Measurements from ENCODE around the gene LY6G5B.

LY6G5B gene

DNA sequence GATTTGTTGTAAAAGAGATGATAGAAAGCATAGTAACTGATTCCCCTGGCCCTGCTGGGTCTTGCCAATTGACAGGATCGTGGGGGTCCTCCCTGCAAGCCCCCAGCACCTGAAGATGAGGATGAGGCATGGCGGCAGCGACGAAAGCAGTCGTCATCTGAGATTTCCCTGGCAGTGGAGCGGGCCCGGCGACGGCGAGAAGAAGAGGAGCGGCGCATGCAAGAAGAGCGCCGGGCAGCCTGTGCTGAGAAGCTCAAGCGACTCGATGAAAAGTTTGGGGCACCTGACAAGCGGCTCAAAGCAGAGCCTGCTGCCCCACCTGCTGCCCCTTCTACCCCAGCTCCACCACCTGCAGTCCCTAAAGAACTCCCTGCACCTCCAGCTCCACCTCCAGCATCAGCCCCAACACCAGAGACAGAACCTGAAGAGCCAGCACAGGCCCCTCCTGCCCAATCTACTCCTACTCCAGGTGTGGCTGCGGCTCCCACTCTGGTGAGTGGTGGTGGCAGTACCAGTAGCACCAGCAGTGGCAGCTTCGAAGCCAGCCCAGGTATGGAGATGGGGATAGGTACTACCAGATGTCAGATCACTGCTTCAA is 42.0 kb upstream of the LY6G5B start:
- no peak overlapping the region for H3K4me3 ChIP-seq (ENCODE audit: low read depth, low read length)

GRCh38 chr6:31629014-31629413 is 40.8 kb upstream of the LY6G5B start:
- TF ChIP-seq, protein P1, sequence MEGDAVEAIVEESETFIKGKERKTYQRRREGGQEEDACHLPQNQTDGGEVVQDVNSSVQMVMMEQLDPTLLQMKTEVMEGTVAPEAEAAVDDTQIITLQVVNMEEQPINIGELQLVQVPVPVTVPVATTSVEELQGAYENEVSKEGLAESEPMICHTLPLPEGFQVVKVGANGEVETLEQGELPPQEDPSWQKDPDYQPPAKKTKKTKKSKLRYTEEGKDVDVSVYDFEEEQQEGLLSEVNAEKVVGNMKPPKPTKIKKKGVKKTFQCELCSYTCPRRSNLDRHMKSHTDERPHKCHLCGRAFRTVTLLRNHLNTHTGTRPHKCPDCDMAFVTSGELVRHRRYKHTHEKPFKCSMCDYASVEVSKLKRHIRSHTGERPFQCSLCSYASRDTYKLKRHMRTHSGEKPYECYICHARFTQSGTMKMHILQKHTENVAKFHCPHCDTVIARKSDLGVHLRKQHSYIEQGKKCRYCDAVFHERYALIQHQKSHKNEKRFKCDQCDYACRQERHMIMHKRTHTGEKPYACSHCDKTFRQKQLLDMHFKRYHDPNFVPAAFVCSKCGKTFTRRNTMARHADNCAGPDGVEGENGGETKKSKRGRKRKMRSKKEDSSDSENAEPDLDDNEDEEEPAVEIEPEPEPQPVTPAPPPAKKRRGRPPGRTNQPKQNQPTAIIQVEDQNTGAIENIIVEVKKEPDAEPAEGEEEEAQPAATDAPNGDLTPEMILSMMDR (IDR thresholded peaks at IDR 0.05; ENCODE audit: borderline replicate concordance, insufficient read depth, low read depth, low read length) = no peak
- no peak overlapping the region for H3K4me3 ChIP-seq (ENCODE audit: low read depth, low read length)

More for the DNA sequence above, 42.0 kb upstream of the LY6G5B start:
- TF ChIP-seq, protein P1 (IDR thresholded peaks at IDR 0.05; ENCODE audit: borderline replicate concordance, insufficient read depth, low read depth, low read length) = no peak

DNA sequence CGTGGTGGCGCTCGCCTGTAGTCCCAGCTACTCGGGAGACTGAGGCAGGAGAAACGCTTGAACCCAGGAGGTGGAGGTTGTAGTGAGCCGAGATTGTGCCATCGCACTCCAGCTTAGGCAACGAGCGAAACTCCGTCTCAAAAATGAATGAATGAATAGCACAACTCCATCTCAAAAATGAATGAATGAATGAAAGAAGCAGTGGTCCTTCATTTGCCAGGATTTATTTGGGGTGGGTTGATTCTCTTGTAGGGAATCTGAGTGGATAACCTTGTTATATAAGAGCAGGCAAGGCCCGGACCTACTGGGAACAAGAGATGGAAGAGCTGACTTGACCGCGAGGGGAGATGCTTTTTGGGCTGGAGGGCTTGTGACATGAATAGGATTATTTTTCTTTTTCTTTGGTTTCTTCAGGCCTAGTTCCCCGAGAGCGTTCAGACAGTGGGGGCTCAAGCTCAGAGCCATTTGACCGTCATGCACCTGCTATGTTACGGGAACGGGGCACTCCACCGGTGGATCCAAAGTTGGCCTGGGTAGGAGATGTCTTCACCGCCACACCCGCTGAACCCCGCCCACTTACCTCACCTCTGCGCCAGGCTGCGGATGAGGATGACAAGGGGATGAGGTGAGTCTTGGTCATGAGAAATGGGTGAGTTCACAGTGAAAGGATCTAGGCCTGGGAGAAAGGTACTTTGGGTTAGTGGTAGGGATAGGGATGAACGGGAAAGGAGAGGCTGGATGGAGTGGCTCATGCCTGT is 39.4 kb upstream of the LY6G5B start:
- no peak overlapping the region for H3K4me3 ChIP-seq (ENCODE audit: low read depth, low read length)
- TF ChIP-seq, protein P1 (IDR thresholded peaks at IDR 0.05; ENCODE audit: borderline replicate concordance, insufficient read depth, low read depth, low read length) = no peak

GRCh38 chr6:31631209-31631608 is 38.6 kb upstream of the LY6G5B start:
- TF ChIP-seq, protein P1 (IDR thresholded peaks at IDR 0.05; ENCODE audit: borderline replicate concordance, insufficient read depth, low read depth, low read length) = no peak
- no peak overlapping the region for H3K4me3 ChIP-seq (ENCODE audit: low read depth, low read length)

DNA sequence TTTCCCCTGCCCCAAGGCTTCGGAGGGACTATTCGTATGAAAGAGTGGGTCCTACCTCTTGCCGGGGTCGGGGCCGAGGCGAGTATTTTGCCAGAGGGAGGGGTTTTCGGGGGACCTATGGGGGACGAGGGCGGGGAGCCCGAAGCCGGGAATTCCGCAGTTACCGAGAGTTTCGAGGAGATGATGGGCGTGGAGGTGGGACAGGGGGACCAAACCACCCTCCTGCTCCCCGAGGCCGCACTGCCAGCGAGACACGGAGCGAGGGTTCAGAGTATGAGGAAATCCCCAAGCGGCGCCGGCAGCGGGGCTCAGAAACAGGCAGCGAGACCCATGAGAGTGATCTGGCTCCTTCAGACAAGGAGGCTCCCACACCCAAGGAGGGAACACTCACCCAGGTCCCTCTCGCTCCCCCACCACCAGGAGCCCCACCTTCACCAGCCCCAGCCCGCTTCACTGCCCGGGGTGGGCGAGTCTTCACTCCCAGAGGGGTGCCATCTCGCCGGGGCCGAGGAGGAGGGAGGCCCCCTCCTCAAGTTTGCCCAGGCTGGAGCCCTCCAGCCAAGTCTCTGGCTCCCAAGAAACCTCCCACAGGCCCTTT is 38.0 kb upstream of the LY6G5B start:
- TF ChIP-seq, protein P1 (IDR thresholded peaks at IDR 0.05; ENCODE audit: borderline replicate concordance, insufficient read depth, low read depth, low read length) = no peak
- H3K4me3 ChIP-seq (ENCODE audit: low read depth, low read length) = no peak overlapping the region

GRCh38 chr6:31632279-31632946 is 37.4 kb upstream of the LY6G5B start:
- H3K4me3 ChIP-seq (ENCODE audit: low read depth, low read length) = no peak overlapping the region
- TF ChIP-seq, protein P1 (IDR thresholded peaks at IDR 0.05; ENCODE audit: borderline replicate concordance, insufficient read depth, low read depth, low read length) = no peak

All from GM12875 (cell line).